ENCODE results near the gene EVC. TPM values are rescaled to one million over a fixed set of nuclear protein-coding genes. Genes with fewer than 3 reads are reported as not detected.

The EVC gene
- total RNA-seq, 1 donor from 2014 or later, result 27.6 TPM

- H3K4me3 ChIP-seq, result no peak overlapping the region
- intact Hi-C loops (cut with DNase I), result no loop called here
- no peaks in the 10 kb centered on the region for H3K27me3 ChIP-seq
- ATAC-seq (no peak), DNase-seq (peak; percentile 33)
- no peaks in the 10 kb centered on the region for H3K4me1 ChIP-seq
- peaks cover 24% of the 10 kb centered on the region for H3K36me3 ChIP-seq
- TF ChIP-seq CTCF (IDR thresholded peaks at IDR 0.05), result no peak
- no peak overlapping the region for H3K27ac ChIP-seq
- H3K9me3 ChIP-seq, result no peaks in the 10 kb centered on the region
Measured at GRCh38 chr4:5758741-5759140, 47.7 kb downstream of the EVC start.

GRCh38 chr4:5759236-5760075, 48.5 kb downstream of the EVC start:
- no peak for TF ChIP-seq CTCF (IDR thresholded peaks at IDR 0.05)
- no peak for ATAC-seq
- Histone ChIP-seq H3K27ac (no peak overlapping the region), H3K27me3 (no peaks in the 10 kb centered on the region), H3K36me3 (peaks cover 20% of the 10 kb centered on the region), H3K4me3 (no peak overlapping the region), H3K9me3 (no peaks in the 10 kb centered on the region), H3K4me1 (no peaks in the 10 kb centered on the region)
- intact Hi-C loops (cut with DNase I), result no loop called here
- peak; percentile 37 for DNase-seq

GRCh38 chr4:5760246-5760645, 49.2 kb downstream of the EVC start:
- no peak for TF ChIP-seq CTCF (IDR thresholded peaks at IDR 0.05)
- intact Hi-C loops (cut with DNase I), result no loop called here
- Histone ChIP-seq H3K4me1 (no peaks in the 10 kb centered on the region), H3K4me3 (no peak overlapping the region), H3K36me3 (peaks cover 14% of the 10 kb centered on the region), H3K27ac (no peak overlapping the region), H3K27me3 (no peaks in the 10 kb centered on the region), H3K9me3 (no peaks in the 10 kb centered on the region)
- ATAC-seq (no peak), DNase-seq (peak; percentile 15)

GRCh38 chr4:5760936-5761480, 50.0 kb downstream of the EVC start:
- Histone ChIP-seq H3K27ac (no peak overlapping the region), H3K9me3 (no peaks in the 10 kb centered on the region), H3K4me3 (no peak overlapping the region), H3K4me1 (no peaks in the 10 kb centered on the region), H3K27me3 (no peaks in the 10 kb centered on the region), H3K36me3 (peaks cover 8% of the 10 kb centered on the region)
- intact Hi-C loops (cut with DNase I), result no loop called here
- ATAC-seq, result peak; percentile 13
- peak; percentile 25 for DNase-seq
- TF ChIP-seq CTCF (IDR thresholded peaks at IDR 0.05), result no peak

GRCh38 chr4:5770051-5770450, 59.0 kb downstream of the EVC start:
- no peaks in the 10 kb centered on the region for H3K36me3 ChIP-seq
- no peaks in the 10 kb centered on the region for H3K4me1 ChIP-seq
- no peak overlapping the region for H3K27ac ChIP-seq
- DNase-seq (peak; percentile 33), ATAC-seq (peak; percentile 45)
- no peaks in the 10 kb centered on the region for H3K9me3 ChIP-seq
- intact Hi-C loops (cut with DNase I), result no loop called here
- H3K4me3 ChIP-seq, result no peak overlapping the region
- H3K27me3 ChIP-seq, result no peaks in the 10 kb centered on the region
- TF ChIP-seq CTCF (IDR thresholded peaks at IDR 0.05), result no peak

Measured in upper lobe of right lung (tissue), 1 donor.